HG02623 (cell line): ENCODE data around the gene DLG2.

Experiments
- ATAC-seq: cut with Tn5 transposase; IDR thresholded peaks from one replicate; pipeline ENCODE4 v1.9.1; 2021; ENCODE audit warnings: moderate library complexity; ENCODE audit not compliant: unreplicated experiment

The DLG2 gene

GRCh38 chr11:83684071-83684470 is 1943.1 kb downstream of the DLG2 start:
- ATAC-seq, result no peak

DNA sequence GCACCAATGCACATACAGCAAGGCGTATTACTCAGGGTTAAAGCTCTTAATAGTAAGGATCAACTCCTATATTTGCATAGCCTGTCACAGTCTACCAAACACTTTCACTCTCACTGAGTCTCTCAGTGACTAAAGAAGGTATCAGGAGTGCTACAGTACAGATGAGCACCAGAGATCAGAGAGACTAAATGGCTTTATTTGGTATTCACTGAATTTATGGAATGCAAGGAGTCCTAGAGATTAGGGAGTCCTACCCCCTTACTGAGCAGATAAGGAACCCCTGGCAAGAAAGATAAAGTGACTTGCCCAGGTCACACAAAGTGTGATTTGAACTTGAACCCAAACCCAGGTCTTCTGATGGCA is 1944.6 kb downstream of the DLG2 start:
- ATAC-seq, result peak; percentile 96

GRCh38 chr11:83681906-83682610 is 1945.1 kb downstream of the DLG2 start:
- ATAC-seq, result no peak

- peak; percentile 52 for ATAC-seq
These were observed 1945.9 kb downstream of the DLG2 start for GRCh38 chr11:83681031-83681781.

DNA sequence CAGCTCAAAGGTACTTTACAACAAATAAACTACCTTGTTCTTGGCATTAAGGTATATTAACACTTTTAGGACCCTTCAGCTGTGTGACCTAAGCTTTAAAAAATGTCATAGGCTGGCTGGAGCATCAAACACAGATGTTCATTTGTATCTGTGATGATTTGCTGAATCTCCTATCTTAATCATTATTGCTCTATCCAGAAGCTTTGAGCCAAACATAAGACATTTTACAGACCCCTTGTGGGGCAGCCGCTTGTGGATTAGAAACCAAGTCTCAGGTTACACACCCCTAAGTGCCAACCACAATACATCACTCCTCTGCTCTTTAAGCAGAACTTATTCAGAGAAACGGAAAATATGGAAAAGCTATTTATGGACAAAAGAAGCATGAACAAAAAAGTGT is 1946.8 kb downstream of the DLG2 start:
- no peak for ATAC-seq

DNA sequence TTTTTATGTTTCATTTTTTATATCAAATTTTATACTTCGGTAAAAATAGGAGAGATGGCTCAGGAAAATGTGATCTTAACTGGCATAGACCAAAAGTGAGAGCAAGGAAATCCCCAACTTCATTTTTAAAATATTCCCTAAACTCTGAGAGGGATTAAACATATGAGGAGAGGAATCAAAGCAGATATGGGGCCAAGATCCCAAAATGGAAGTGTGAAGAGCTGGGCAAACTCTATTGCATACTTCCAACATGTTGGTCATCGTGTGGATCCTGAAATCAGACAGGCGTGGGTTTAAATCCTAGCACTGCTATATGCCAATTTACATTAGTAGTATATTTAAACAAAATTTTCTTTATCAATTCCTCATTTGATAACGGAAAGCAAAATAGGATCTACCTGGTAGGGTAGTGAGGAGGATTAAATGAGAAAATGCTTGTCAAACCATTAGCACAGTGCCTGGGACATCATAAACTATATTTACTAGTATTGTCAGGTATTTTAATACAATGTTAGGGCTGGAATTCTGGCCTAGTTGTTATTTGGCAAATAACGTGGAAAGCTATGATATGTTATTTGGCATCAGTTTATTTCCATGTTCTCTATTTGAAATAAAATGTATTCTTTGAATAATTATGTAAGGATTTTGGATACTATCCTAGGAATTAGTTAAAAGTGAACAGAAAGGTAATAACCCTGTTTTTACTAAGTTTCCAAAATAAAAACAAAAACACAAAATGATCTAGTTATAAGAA is 1948.1 kb downstream of the DLG2 start:
- ATAC-seq, result no peak

DNA sequence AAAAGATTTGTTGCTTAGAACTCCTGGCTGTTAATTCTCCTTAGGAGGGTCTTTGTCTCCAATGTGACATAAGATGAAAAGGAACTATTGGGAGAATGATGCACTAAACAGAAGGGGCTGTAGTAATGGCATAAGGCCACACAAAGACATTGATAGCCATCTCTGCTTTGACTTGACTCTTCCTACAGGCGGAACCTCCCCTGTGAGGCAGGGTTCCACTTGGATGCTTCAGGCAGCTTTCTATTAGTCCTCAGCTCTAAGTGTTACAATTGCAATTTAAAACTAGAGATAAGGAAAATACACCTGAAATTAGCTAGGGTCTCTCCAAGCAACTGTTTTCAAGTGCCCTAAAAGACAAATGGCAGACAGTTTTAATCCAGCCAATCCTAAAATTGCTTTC is 1949.4 kb downstream of the DLG2 start:
- no peak for ATAC-seq

GRCh38 chr11:83676056-83676601 is 1951.0 kb downstream of the DLG2 start:
- ATAC-seq, result no peak

DNA sequence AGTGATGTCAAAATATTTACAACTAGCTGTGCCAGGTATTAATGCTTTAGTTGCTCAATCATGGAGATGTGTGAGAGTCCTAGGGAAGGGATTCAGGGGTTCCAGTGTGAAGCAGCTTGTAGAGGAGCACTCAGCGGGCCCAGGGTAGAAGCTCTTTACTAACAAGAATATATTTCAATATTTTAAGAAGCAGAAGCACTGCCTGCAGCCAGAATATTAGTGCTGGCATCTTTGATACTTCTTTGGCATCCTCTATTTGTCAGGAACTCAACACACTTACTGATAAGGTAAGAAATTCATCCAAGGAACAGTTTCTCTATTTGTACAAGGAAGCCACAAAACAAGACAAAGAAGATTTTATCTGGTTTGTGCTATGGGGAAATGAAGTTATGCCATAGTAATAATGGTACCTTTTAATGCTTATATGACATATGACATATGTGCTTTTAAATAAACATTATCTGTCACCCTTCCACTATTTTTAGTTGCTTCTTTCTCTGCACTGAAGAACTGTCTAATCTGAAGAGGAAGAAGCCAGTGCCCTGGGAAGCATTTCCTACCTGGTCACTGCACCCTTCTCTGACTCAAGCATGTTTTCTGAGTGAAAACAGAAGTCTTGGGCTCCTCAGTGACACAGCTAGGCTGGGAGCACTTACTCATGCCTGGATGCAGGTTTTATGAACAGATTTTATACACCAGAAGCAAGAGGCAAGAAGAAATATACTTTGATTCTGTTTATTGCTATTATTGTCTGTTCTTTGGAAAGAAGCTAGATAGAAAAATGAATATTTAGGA is 1952.8 kb downstream of the DLG2 start:
- ATAC-seq, result no peak

GRCh38 chr11:83671289-83671688 is 1955.9 kb downstream of the DLG2 start:
- ATAC-seq, result no peak

- ATAC-seq, result no peak
These were observed 1961.0 kb downstream of the DLG2 start for GRCh38 chr11:83666149-83666548.

DNA sequence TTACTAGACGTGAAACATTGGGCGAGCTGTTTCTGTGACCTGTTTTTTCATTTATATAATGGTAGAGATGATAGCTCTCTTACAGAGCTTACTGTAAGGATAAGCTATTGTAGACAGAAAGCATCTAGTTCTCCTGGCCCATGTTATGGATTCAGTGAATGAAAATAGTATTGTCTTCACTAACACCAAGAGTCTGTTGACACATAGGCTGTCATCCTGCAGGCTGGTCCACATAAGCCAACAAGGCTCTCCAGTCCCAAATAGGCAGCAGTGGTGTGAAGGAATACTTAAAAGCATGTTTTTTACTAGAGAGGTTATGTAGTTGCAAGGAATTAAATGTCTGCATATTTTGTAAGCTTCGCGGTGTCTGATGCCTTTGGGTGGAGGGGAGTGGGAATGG is 1963.2 kb downstream of the DLG2 start:
- no peak for ATAC-seq

DNA sequence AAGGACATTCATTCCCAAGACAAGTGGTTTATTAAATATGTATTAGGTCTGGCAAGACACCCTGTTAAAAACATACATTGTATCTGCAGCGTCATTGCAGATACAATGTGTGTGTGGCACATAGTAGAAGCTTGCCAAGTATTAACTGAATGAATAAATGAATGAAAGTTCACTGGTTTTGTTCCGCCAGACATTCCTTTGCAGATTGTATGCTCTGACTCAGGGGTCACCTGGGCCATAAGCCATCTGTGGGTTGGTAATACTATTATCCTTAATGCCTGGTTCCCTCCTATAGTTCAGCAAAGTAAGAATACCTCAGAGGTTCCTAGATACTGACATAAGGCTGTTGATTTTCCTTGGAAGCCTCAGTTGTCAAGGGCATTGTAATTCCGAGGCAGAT is 1963.7 kb downstream of the DLG2 start:
- no peak for ATAC-seq

- no peak for ATAC-seq
These were observed 1964.7 kb downstream of the DLG2 start for GRCh38 chr11:83662494-83662893.

DNA sequence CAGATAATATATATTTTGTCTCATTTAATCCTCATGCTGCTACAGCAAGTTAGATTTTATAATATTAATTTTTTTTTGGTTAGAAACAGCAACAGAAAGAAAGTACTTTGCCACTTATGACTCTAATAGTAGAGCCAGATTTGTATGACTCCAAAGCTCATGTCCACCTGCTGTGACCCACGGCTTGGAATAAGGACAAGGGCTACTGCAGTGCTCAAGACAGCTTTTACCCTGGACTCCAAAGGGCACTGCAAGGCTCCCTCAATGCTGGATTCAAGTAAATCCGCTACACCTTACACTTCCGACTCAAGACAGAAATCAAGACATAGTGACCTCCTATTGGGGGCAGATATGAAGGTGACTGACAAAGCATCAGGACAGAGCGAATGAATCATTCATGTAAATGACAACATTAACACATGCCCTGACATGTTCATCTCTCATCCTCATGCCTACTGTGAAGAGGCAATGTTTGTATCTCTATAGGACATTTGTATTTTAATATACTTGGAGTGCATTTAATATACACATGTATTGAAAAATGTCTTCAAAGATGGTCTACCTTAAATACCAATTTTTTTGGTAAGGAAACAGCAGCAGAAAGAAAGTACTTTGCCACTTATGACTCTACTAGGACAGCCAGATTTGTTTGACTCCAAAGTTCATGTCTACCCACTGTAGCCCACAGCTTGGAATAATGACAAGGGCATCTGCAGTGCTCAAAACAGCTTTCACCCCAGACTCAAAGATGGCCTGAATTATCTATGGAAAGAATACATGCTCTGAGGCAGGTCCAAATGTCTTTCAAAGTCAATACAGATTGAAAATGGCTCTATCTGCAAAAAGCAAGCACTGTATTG is 1965.4 kb downstream of the DLG2 start:
- ATAC-seq, result no peak

DNA sequence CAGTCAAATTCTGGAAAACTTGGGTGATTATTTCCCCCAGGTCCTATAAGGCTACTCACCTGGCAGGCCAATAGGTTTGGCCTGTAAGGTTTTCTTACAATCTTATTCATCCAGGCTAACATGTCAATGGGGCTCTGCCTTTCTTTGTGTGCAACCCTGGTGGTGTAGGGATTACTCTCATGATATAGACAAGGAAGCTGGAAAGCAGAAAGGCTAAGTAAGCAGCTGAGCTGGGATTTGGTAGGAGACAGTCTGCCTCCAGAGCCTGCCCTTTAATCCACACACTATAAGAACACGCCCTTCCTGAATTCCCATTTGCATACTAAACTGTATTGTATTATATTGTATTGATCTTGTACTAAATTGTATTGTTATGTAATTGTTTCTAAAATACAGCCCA is 1967.7 kb downstream of the DLG2 start:
- ATAC-seq, result no peak

GRCh38 chr11:83656796-83657330 is 1970.3 kb downstream of the DLG2 start:
- ATAC-seq, result no peak

GRCh38 chr11:83655976-83656375 is 1971.2 kb downstream of the DLG2 start:
- ATAC-seq, result no peak

GRCh38 chr11:83649528-83649855 is 1977.7 kb downstream of the DLG2 start:
- ATAC-seq, result no peak
